Measurements from ENCODE around the gene ASH1L. TPM values are rescaled to one million over a fixed set of nuclear protein-coding genes. Genes with fewer than 3 reads are reported as not detected.
"Not testable (repeated sequence)": the region's sequence is repeated elsewhere in the genome, so short reads cannot be mapped to it uniquely, and the experiment has no call there.

The ASH1L gene
- polyA plus RNA-seq, 1 donor from 2014 or later, result 29.1 TPM

- H3K36me3 Mint-ChIP-seq, H3K27ac Mint-ChIP-seq, H3K27me3 Mint-ChIP-seq, H3K4me3 Mint-ChIP-seq, H3K9me3 Mint-ChIP-seq: not testable (repeated sequence)
- peaks cover 9 to 10% (median 10%) of the 10 kb centered on the region in 3 donors for H3K4me1 Mint-ChIP-seq
Observed at GRCh38 chr1:155488419-155488818, 74.2 kb downstream of the ASH1L start.

GRCh38 chr1:155487541-155487940, 75.1 kb downstream of the ASH1L start:
- H3K4me3 Mint-ChIP-seq, result no peak overlapping the region
- peaks cover 2% of the 10 kb centered on the region for H3K36me3 Mint-ChIP-seq
- no peak overlapping the region for H3K27ac Mint-ChIP-seq
- H3K9me3 Mint-ChIP-seq, result no peaks in the 10 kb centered on the region
- H3K27me3 Mint-ChIP-seq, result no peaks in the 10 kb centered on the region
- H3K4me1 Mint-ChIP-seq, result peaks cover 10 to 11% (median 10%) of the 10 kb centered on the region in 3 donors

- not testable (repeated sequence) for H3K27me3 Mint-ChIP-seq, H3K27ac Mint-ChIP-seq, H3K36me3 Mint-ChIP-seq, H3K4me3 Mint-ChIP-seq, H3K9me3 Mint-ChIP-seq
- peaks cover 10 to 11% (median 10%) of the 10 kb centered on the region in 3 donors for H3K4me1 Mint-ChIP-seq
Observed at GRCh38 chr1:155486952-155487351, 75.7 kb downstream of the ASH1L start.

- Mint-ChIP-seq H3K4me1 (peaks cover 10 to 11% (median 10%) of the 10 kb centered on the region in 3 donors), H3K9me3 (no peaks in the 10 kb centered on the region), H3K27me3 (no peaks in the 10 kb centered on the region), H3K36me3 (peaks cover 7% of the 10 kb centered on the region), H3K4me3 (peak overlapping the region in 1 of 4 donors; percentile 52), H3K27ac (peak overlapping the region in 2 of 3 donors; percentile 15 to 40)
Observed at GRCh38 chr1:155485945-155486344, 76.7 kb downstream of the ASH1L start.

- peaks cover 7 to 11% (median 10%) of the 10 kb centered on the region in 3 donors for H3K4me1 Mint-ChIP-seq
- H3K4me3 Mint-ChIP-seq, result no peak overlapping the region
Observed at GRCh38 chr1:155485222-155485621, 77.4 kb downstream of the ASH1L start.

GRCh38 chr1:155481741-155482241, 80.8 kb downstream of the ASH1L start:
- Mint-ChIP-seq H3K4me1 (peaks cover 14 to 17% (median 16%) of the 10 kb centered on the region in 3 donors), H3K4me3 (no peak overlapping the region), H3K27me3 (no peaks in the 10 kb centered on the region), H3K36me3 (peaks cover 15% of the 10 kb centered on the region), H3K27ac (no peak overlapping the region), H3K9me3 (no peaks in the 10 kb centered on the region)

More at GRCh38 chr1:155485222-155485621, 77.4 kb downstream of the ASH1L start:
- peaks cover 5% of the 10 kb centered on the region for H3K36me3 Mint-ChIP-seq
- no peaks in the 10 kb centered on the region for H3K27me3 Mint-ChIP-seq
- H3K27ac Mint-ChIP-seq, result no peak overlapping the region
- no peaks in the 10 kb centered on the region for H3K9me3 Mint-ChIP-seq

- H3K4me1 Mint-ChIP-seq, result peaks cover 10 to 18% (median 11%) of the 10 kb centered on the region in 3 donors
- no peak overlapping the region for H3K27ac Mint-ChIP-seq
- no peaks in the 10 kb centered on the region for H3K9me3 Mint-ChIP-seq
- no peaks in the 10 kb centered on the region for H3K27me3 Mint-ChIP-seq
- H3K36me3 Mint-ChIP-seq, result peaks cover 22% of the 10 kb centered on the region
- H3K4me3 Mint-ChIP-seq, result no peak overlapping the region
Observed at GRCh38 chr1:155479205-155479604, 83.4 kb downstream of the ASH1L start.

GRCh38 chr1:155478270-155478852, 84.2 kb downstream of the ASH1L start:
- Mint-ChIP-seq H3K9me3 (no peaks in the 10 kb centered on the region), H3K36me3 (peaks cover 24% of the 10 kb centered on the region)

GRCh38 chr1:155474146-155474545, 88.5 kb downstream of the ASH1L start:
- H3K27me3 Mint-ChIP-seq, result no peaks in the 10 kb centered on the region
- peaks cover 8 to 23% (median 17%) of the 10 kb centered on the region in 3 donors for H3K4me1 Mint-ChIP-seq
- H3K4me3 Mint-ChIP-seq, result no peak overlapping the region
- peaks cover 15% of the 10 kb centered on the region for H3K36me3 Mint-ChIP-seq
- H3K9me3 Mint-ChIP-seq, result peaks cover 3 to 4% (median 4%) of the 10 kb centered on the region in 3 donors
- no peak overlapping the region for H3K27ac Mint-ChIP-seq

More at GRCh38 chr1:155478270-155478852, 84.2 kb downstream of the ASH1L start:
- Mint-ChIP-seq H3K27me3 (no peaks in the 10 kb centered on the region), H3K4me3 (no peak overlapping the region), H3K27ac (peak overlapping the region in 1 of 3 donors; percentile 86), H3K4me1 (peaks cover 10 to 20% (median 11%) of the 10 kb centered on the region in 3 donors)

GRCh38 chr1:155473151-155473821, 89.3 kb downstream of the ASH1L start:
- Mint-ChIP-seq H3K9me3 (peaks cover 3 to 4% (median 4%) of the 10 kb centered on the region in 3 donors), H3K36me3 (peaks cover 17% of the 10 kb centered on the region), H3K4me1 (peaks cover 6 to 24% (median 20%) of the 10 kb centered on the region in 3 donors), H3K27ac (no peak overlapping the region), H3K27me3 (no peaks in the 10 kb centered on the region), H3K4me3 (no peak overlapping the region)

- Mint-ChIP-seq H3K27ac (no peak overlapping the region), H3K36me3 (peaks cover 17% of the 10 kb centered on the region), H3K4me3 (no peak overlapping the region), H3K9me3 (peaks cover 3 to 4% (median 4%) of the 10 kb centered on the region in 3 donors), H3K27me3 (no peaks in the 10 kb centered on the region), H3K4me1 (peaks cover 8 to 28% (median 25%) of the 10 kb centered on the region in 3 donors)
Observed at GRCh38 chr1:155472491-155473083, 90.0 kb downstream of the ASH1L start.

GRCh38 chr1:155471891-155472290, 90.7 kb downstream of the ASH1L start:
- Mint-ChIP-seq H3K36me3 (peaks cover 17% of the 10 kb centered on the region), H3K27ac (no peak overlapping the region), H3K4me1 (peaks cover 11 to 35% (median 30%) of the 10 kb centered on the region in 3 donors), H3K4me3 (no peak overlapping the region), H3K27me3 (no peaks in the 10 kb centered on the region), H3K9me3 (peaks cover 3 to 4% (median 4%) of the 10 kb centered on the region in 3 donors)

- Mint-ChIP-seq H3K4me1 (peaks cover 19 to 41% (median 38%) of the 10 kb centered on the region in 3 donors), H3K27ac (no peak overlapping the region), H3K36me3 (peaks cover 17% of the 10 kb centered on the region), H3K27me3 (no peaks in the 10 kb centered on the region), H3K9me3 (peaks cover 3 to 4% (median 4%) of the 10 kb centered on the region in 3 donors), H3K4me3 (no peak overlapping the region)
Observed at GRCh38 chr1:155471026-155471425, 91.6 kb downstream of the ASH1L start.

- peaks cover 23 to 41% (median 41%) of the 10 kb centered on the region in 3 donors for H3K4me1 Mint-ChIP-seq
- peak overlapping the region in 1 of 4 donors; percentile 29 for H3K4me3 Mint-ChIP-seq
- H3K27ac Mint-ChIP-seq, result peak overlapping the region in 2 of 3 donors; percentile 18 to 87
- H3K36me3 Mint-ChIP-seq, result peaks cover 7% of the 10 kb centered on the region
- no peaks in the 10 kb centered on the region for H3K27me3 Mint-ChIP-seq
- H3K9me3 Mint-ChIP-seq, result peaks cover 0 to 4% (median 3%) of the 10 kb centered on the region in 3 donors
Observed at GRCh38 chr1:155466996-155467395, 95.6 kb downstream of the ASH1L start.

GRCh38 chr1:155466617-155466972, 96.0 kb downstream of the ASH1L start:
- Mint-ChIP-seq H3K27ac (peak overlapping the region; percentile 18 to 87 (median 79)), H3K4me3 (peak overlapping the region in 1 of 4 donors; percentile 83), H3K4me1 (peaks cover 23 to 41% (median 41%) of the 10 kb centered on the region in 3 donors), H3K27me3 (no peaks in the 10 kb centered on the region), H3K36me3 (peaks cover 7% of the 10 kb centered on the region), H3K9me3 (peaks cover 0 to 2% (median 2%) of the 10 kb centered on the region in 3 donors)
